Measurements from ENCODE around the gene SSTR4.

Gene SSTR4

GRCh38 chr20:23043376-23043775, 8.3 kb downstream of the SSTR4 start:
- DNase-seq (ENCODE audit: low spot score) = no peak
- no peak for TF ChIP-seq CTCF (IDR thresholded peaks at IDR 0.05; ENCODE audit: extremely low read depth, missing control alignments)

GRCh38 chr20:23046431-23046830, 11.3 kb downstream of the SSTR4 start:
- no peak for TF ChIP-seq CTCF (IDR thresholded peaks at IDR 0.05; ENCODE audit: extremely low read depth, missing control alignments)

DNA sequence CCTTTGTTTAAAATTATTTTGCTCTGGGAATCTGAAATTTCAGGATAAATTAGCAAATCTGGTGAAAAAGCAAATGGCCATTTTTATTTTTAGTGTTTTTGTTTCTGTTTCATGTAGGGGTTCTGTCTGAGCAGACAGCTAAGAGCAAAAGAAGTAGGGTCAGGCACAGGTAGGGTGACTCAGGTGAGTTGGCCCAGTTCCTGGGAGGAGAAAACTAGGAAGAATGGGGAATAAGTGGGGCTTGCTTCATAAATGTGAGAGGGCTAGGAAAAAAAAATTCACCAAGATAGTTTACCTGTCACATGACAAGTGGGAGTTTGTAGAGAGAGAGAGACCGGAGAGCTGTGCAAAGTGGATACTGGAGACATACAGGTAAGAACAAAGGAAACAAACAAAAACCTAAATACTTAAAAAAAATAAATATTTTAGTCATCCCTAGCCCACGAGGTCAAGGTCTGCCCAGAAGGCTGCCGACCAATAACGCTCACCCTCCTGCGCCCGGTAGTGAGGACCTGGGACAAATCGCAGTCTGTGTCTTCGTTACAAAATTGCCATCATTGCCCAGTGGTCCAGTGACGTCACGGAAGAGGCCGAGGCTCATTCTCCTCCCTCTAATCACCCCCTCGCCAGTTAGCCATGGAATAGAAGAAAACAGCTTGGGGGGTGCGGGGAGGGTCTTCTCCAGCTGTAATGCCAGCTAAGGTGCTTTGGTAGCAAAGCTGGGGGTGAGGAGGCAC, 12.1 kb downstream of the SSTR4 start:
- no peak for TF ChIP-seq CTCF (IDR thresholded peaks at IDR 0.05; ENCODE audit: extremely low read depth, missing control alignments)
- no peak for DNase-seq (ENCODE audit: low spot score)

More at GRCh38 chr20:23046431-23046830, 11.3 kb downstream of the SSTR4 start:
- no peak for DNase-seq (ENCODE audit: low spot score)

- no peak for DNase-seq (ENCODE audit: low spot score)
Measured at GRCh38 chr20:23047738-23048214, 12.7 kb downstream of the SSTR4 start.

DNA sequence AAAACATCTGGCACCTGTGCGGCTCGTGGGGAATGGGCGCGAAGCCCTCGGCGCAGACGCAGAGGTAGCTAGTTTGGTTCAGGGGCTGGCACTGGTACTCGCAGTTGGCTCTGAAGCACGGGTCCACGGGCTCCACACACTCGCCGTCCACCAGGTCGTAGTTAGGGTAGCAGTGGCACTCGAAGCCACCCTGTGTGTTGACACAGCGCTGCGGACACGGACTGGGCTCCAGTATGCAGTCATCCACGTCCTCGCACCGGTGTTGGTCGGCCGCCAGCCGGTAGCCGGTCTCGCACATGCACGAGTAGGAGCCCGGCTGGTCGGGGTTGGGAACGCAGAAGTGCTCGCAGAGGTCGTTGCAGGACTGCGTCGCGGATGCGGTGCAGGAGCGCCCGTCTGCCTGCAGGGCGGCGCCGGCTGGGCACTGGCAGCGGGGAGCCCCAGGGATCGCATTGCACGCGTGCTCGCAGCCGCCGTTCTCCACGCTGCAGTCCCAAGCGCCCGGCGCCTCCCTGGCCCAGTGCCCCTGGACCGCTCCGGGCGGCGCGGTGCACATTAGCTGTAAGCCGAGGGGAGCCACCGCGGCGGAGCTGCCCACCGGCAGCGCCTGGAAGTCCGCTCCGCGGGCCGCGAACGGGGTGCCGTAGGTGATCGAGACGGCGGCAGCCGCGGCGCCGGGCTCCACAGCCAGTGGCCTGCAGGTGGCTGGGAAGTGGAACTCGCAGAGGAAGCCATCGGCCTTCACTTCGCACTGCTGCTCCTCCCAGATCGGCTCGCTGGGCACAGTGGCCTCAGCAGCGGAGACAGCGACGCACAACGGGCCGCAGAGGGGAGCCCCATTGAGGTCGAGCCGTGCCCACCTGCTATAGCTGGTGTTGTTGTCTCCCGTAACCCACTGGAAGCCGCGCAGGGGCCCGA, 13.4 kb downstream of the SSTR4 start:
- TF ChIP-seq CTCF (IDR thresholded peaks at IDR 0.05; ENCODE audit: extremely low read depth, missing control alignments) = no peak
- no peak for DNase-seq (ENCODE audit: low spot score)

More at GRCh38 chr20:23047738-23048214, 12.7 kb downstream of the SSTR4 start:
- TF ChIP-seq CTCF (IDR thresholded peaks at IDR 0.05; ENCODE audit: extremely low read depth, missing control alignments) = no peak

- DNase-seq (ENCODE audit: low spot score) = no peak
- no peak for TF ChIP-seq CTCF (IDR thresholded peaks at IDR 0.05; ENCODE audit: extremely low read depth, missing control alignments)
Measured at GRCh38 chr20:23049201-23050075, 14.3 kb downstream of the SSTR4 start, which contains the start of gene THBD. THBD (minus strand) TSS chr20:23049672; CDS start chr20:23049504, 168 bp downstream.
